SH-SY5Y (cell line): ENCODE data around the gene DEGS2.

ENCODE experiments used
- GATA2 ChIP-seq: IDR thresholded peaks from 2 replicates; pipeline ENCODE4 v1.6.1; 2011; ENCODE audit warnings: mild to moderate bottlenecking, low read depth, low read length
- GATA3 ChIP-seq: IDR thresholded peaks from 2 replicates; pipeline ENCODE4 v1.6.1; 2011; ENCODE audit warnings: low read depth, mild to moderate bottlenecking, low read length, moderate library complexity

DEGS2 gene

GRCh38 chr14:100155049-100155621 is 4.3 kb downstream of the DEGS2 start:
- TF ChIP-seq GATA3 (no peak), GATA2 (no peak)

GRCh38 chr14:100153560-100153959 is 5.9 kb downstream of the DEGS2 start:
- TF ChIP-seq GATA3: no peak
- no peak for TF ChIP-seq GATA2

GRCh38 chr14:100152091-100152490 is 7.4 kb downstream of the DEGS2 start:
- no peak for TF ChIP-seq GATA2
- TF ChIP-seq GATA3: no peak

- no peak for TF ChIP-seq GATA2
- no peak for TF ChIP-seq GATA3
Measured at GRCh38 chr14:100150932-100151587, 8.4 kb downstream of the DEGS2 start.

GRCh38 chr14:100149851-100150611 is 9.4 kb downstream of the DEGS2 start:
- no peak for TF ChIP-seq GATA3
- no peak for TF ChIP-seq GATA2

GRCh38 chr14:100148837-100149731 is 10.4 kb downstream of the DEGS2 start:
- TF ChIP-seq GATA2 (no peak), GATA3 (no peak)

GRCh38 chr14:100147691-100148464 is 11.6 kb downstream of the DEGS2 start:
- TF ChIP-seq GATA2 (no peak), GATA3 (no peak)

- TF ChIP-seq GATA2 (no peak), GATA3 (no peak)
Measured at GRCh38 chr14:100147181-100147631, 12.2 kb downstream of the DEGS2 start.

GRCh38 chr14:100146531-100147091 is 12.8 kb downstream of the DEGS2 start:
- TF ChIP-seq GATA2 (no peak), GATA3 (no peak)

- no peak for TF ChIP-seq GATA3
- TF ChIP-seq GATA2: no peak
Measured at GRCh38 chr14:100145682-100146464, 13.6 kb downstream of the DEGS2 start.

- TF ChIP-seq GATA2 (no peak), GATA3 (no peak)
Measured at GRCh38 chr14:100144996-100145646, 14.3 kb downstream of the DEGS2 start.

- TF ChIP-seq GATA2 (no peak), GATA3 (no peak)
Measured at GRCh38 chr14:100144645-100144995, 14.8 kb downstream of the DEGS2 start.
